Astrocyte of the cerebellum (primary cell): Measurements from ENCODE around the gene ZNF19.

Source experiments
- DNase-seq: peaks from one replicate; pipeline ENCODE4 v3.0.0-alpha.2; 2011; ENCODE audit warnings: low read depth
- H3K4me3 ChIP-seq: 2 replicates; pipeline ENCODE4 v1.5.1; 2011; ENCODE audit warnings: mild to moderate bottlenecking, low read depth, low read length, moderate library complexity
- in situ Hi-C: cut with HindIII; loops from 2 replicates; pipeline ENCODE4 v1.10.0; 2017; ENCODE audit warnings: low sequenced_read_pairs
- TF ChIP-seq, protein P1 (sequence below): IDR thresholded peaks from 2 replicates; pipeline ENCODE4 v1.5.1; 2012; ENCODE audit warnings: low read length, low read depth, moderate library complexity, mild to moderate bottlenecking; ENCODE audit errors: missing control alignments

Gene ZNF19

DNA sequence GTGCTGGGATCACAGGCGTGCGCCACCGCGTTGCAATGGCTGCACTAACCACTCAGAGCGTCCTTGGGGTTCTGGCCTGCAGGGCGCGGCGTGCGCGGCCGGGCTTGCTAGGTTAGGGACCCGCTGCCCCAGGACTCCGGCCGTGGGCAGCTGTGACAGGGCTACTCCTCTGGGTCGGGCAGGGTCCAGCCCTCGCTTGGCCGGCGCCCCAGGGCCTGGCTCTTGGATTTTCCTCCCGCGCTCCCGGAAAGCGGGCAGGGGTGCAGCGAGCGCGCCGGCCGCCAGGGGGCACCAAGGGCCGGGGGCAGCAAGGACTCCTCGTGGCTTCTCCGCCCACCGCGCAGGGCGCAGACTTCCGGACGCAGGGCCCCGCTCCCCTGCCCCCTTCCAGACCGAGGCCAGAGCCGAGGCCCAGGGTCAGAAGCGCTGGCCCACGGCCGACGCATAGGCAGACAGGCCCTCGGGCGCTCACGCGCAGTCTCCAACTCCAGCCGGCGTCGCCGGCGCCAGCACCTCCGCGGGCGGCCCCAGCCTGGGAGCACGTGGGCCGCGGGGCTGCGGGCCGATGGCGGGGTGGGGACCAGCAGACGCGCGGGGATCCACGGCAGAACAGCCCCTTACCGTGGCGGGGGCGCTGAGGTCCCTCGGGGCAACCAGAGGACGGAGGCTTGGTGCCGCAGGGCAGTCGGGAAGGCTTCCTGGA, 47.6 kb downstream of the ZNF19 start:
- DNase-seq = no peak

DNA sequence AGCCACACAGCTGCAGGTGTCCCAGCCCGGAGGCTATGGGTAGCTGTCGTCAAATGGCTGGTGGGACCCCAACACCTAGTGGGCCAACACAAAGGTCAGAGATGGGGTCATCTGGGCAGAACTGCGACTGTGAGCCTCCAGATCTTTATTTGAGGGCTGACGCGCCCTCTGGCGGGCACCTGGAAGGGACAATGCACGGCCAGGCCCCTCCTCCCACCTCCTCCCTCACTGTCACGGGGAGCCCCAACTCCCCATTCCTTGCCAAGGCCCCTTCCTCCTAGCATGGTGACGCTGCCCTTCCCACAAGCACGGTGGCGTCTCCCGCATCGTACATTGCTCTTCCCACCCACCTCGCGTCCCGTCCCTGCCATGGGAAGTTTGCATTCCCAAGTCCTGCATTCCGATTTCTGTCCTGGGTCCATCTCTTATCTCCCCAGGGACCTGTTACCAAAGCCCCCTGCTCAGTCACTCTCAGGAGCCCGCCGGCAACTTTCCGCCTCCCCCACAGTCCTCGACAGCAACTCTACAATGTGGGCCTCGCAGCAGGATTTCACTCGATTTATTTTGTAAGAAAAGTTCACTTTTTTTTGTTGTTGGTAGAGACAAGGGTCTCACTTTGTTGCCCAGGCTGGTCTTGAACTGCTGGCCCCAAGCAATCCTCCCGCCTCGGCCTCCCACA, 48.3 kb downstream of the ZNF19 start:
- TF ChIP-seq, protein P1, sequence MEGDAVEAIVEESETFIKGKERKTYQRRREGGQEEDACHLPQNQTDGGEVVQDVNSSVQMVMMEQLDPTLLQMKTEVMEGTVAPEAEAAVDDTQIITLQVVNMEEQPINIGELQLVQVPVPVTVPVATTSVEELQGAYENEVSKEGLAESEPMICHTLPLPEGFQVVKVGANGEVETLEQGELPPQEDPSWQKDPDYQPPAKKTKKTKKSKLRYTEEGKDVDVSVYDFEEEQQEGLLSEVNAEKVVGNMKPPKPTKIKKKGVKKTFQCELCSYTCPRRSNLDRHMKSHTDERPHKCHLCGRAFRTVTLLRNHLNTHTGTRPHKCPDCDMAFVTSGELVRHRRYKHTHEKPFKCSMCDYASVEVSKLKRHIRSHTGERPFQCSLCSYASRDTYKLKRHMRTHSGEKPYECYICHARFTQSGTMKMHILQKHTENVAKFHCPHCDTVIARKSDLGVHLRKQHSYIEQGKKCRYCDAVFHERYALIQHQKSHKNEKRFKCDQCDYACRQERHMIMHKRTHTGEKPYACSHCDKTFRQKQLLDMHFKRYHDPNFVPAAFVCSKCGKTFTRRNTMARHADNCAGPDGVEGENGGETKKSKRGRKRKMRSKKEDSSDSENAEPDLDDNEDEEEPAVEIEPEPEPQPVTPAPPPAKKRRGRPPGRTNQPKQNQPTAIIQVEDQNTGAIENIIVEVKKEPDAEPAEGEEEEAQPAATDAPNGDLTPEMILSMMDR = no peak
- no peak overlapping the region for H3K4me3 ChIP-seq
- in situ Hi-C loops = no loop called here
- DNase-seq = no peak

More for the DNA sequence above, 47.6 kb downstream of the ZNF19 start:
- in situ Hi-C loops = no loop called here
- H3K4me3 ChIP-seq = no peak overlapping the region
- TF ChIP-seq, protein P1 = peak; percentile 11

DNA sequence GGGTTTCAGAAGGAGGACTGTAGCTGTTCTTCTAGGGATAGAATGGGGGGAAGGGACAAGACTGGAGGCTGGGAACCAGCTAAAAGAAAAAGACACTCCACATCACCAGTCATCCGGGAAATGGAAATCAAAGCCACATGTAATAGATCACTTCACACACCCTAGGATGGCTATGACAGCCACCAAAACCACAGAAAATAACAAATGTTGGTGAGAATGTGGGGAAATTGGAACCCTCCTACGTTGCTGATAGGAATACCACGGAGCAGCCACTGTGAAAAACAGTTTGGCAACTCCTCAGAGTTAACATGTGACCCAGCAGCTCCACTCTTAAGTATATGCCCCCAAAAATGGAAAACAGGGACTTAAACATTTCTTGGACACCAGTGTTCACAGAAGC, 49.6 kb downstream of the ZNF19 start:
- no peak overlapping the region for H3K4me3 ChIP-seq
- no peak for DNase-seq
- TF ChIP-seq, protein P1 = no peak
- in situ Hi-C loops = no loop called here

DNA sequence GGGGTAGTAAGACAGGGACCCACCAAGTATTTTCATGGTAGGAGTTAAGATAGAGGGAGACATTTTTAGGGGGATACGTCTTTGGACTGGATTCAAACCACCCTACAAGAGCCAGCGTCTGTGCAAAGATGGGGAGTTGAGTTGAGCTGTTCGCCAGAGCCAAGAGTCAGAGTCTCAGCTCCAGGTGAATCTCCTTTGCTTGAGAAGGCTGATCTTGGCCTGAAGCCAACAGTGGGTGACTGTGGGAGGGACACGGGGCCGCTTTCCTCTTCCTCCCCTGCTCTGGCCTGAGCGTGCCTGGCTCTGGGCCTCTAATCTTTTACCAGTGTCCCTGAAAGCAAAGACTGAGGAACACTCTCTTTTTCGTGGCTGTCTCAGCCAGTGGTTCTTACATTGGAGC, 52.7 kb downstream of the ZNF19 start:
- in situ Hi-C loops = no loop called here
- DNase-seq = no peak
- TF ChIP-seq, protein P1 = no peak
- no peak overlapping the region for H3K4me3 ChIP-seq

DNA sequence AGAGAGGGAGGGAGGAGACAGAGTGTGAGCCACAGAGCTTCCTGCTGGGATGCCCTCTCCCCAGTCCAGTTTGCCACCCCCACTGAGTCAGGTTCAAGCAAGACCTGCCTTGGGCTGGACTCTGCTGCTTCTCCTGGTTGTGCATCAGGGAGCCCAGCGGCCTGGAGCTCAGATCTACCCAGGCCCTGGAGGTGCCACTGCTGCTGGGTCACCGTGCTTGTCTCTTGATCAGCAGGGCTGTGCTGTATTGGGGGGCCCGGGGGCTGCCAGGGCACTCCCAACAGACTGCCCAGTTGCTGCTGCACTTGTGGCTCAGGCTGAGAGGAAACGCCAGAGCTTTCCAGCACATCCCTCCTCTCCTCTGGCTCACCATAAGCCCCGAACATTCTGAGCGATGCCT, 56.2 kb downstream of the ZNF19 start:
- TF ChIP-seq, protein P1 = no peak
- in situ Hi-C loops = no loop called here

DNA sequence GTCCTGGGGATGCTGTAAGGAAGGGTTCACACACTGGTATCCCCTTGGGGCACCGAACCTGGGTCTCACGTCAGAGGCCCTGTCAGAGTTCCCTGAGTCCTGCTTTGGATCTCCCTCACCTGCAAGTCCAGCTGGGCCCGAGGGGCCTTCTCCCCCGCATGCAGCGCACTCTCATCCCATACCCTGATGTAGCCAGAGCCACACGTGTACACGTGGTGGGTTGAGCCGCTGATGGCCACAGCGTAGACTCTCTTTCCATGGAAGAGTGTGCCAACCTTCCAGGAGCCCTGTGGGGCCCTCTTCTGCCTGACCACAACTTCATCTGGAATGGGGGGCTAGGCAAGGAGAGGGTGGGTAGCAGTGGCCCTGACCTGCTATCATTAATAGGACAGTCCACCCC, 57.1 kb downstream of the ZNF19 start:
- in situ Hi-C loops = no loop called here
- no peak overlapping the region for H3K4me3 ChIP-seq
- TF ChIP-seq, protein P1 = no peak
- DNase-seq = no peak

More for the DNA sequence above, 56.2 kb downstream of the ZNF19 start:
- H3K4me3 ChIP-seq = no peak overlapping the region
- DNase-seq = no peak
